GM10266 (cell line): ENCODE data around the gene EDEM1.

Experiments
- DNase-seq: peaks from one replicate; pipeline ENCODE4 v3.0.0; 2012; ENCODE audit errors: extremely low spot score
- CTCF ChIP-seq: IDR thresholded peaks from 2 replicates; pipeline ENCODE4 v1.5.1; 2012; ENCODE audit warnings: mild to moderate bottlenecking, low read depth; ENCODE audit not compliant: control insufficient read depth, insufficient read depth; ENCODE audit errors: missing control alignments

The EDEM1 gene

DNA sequence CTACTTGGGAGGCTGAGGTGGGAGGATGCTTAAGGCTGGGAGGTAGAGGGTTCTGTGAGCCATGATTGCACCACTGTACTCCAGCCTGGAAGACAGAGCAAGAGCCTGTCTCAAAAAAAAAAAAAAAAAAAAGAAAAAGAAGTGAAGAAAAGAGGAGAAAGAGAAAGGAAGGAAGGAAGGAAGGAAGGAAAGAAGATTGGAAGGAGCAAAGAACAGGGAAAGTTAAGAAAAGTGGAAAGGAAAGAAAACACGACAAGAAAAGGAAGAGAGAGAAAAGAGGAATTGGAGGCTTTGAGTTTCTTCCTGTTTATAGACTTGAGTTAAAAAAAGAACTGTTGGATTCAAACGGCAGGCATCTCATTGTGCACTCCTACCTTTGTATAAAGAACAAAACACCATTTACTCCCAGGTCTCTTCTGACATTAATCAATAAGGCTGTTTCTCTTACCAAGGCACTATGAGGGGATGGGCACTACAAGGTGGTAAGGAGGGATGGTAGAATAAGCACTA lies 73.5 kb downstream of the EDEM1 start:
- no peak for TF ChIP-seq CTCF

GRCh38 chr3:5262507-5262906 lies 75.0 kb downstream of the EDEM1 start:
- no peak for TF ChIP-seq CTCF
- DNase-seq: no peak

More for the DNA sequence above, 73.5 kb downstream of the EDEM1 start:
- DNase-seq: no peak

- DNase-seq: no peak
- TF ChIP-seq CTCF: no peak
These were observed 76.6 kb downstream of the EDEM1 start for GRCh38 chr3:5264093-5264600.

DNA sequence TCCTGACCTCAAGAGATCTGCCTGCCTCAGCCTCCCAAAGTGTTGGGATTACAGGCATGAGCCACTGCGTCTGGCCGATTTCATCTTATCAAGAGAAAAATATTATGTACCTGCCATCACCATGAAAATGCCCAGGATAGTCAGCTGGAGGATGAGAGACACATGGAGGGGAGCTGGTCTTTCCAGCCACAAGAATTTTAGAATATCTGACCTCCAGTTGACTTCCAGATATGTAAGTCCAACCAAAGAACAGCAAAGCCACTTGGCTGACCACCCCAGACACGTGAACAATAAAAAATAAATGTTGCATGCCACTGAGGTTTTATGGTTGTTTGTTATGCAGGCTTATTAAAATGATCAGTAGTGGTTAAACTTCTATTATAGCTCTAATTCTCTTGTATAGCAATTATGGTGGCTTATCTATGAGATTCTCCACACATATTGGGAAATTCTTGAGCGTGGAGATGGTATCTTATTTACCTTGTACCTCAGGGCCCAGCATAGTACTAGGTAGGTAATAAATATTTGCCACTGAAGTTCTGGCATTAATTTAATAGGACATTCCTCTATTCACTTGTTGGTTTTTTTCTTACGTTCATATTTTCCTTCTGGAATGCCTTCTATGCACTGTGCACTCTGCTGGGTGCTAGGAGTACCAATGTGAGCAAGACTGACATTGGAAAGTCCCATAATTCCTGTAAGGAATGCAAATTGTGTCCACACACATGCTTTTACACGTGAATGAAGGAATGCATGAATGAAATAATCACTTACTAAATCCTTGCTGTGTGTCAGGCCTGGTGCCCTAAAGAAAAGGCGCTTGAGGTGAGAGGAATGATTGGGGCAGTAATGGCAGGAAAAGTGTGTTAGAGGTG lies 77.6 kb downstream of the EDEM1 start:
- no peak for TF ChIP-seq CTCF
- no peak for DNase-seq

DNA sequence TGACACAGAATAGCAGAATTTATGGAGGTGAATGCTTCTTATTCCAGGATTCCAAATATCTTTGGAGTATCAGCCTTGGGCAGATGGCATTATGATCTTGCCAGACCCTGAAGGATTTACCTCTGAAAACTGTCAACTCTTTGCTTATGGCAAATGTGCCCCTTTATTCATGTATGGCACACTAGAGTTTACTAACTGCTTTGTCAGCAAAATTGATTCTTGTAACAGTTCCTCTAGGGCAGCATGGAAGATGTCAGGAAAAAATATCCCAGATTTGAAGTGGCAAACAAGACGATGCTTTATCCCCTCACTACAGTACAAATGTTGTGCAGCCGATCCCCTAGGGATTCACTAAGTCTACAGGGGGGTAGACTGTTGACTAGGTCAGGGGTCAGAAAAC lies 79.7 kb downstream of the EDEM1 start:
- no peak for DNase-seq
- TF ChIP-seq CTCF: no peak

GRCh38 chr3:5267889-5268288 lies 80.4 kb downstream of the EDEM1 start:
- no peak for DNase-seq
- TF ChIP-seq CTCF: no peak
